A549 (cell line): ENCODE results near the gene SKOR1. TPM values are rescaled to one million over a fixed set of nuclear protein-coding genes. Genes with fewer than 3 reads are reported as not detected.

ENCODE experiments used
- ATAC-seq, 2 experiments: fragments of 200-7000 bp in 1 of 2; fragments of >200 bp in 1 of 2; cut with Nextera tagmentation in 1 of 2; cut with Tn5 transposase in 1 of 2; 3 replicates each; pipeline versions ENCODE4 v1.8.0 to v1.9.1; 2018 to 2020; ENCODE audit warnings: mild to moderate bottlenecking in 1 of 2, moderate library complexity in 1 of 2
- CTCF ChIA-PET: fragments of 300-600 bp; sonication (Branson Sonifier 250); formaldehyde crosslinking; extraction: SDS; loops from one replicate; lab custom pipeline; 2021; ENCODE audit warnings: antibody characterized with exemption, inconsistent platforms; lab: Yijun Ruan, JAX
- POLR2A ChIA-PET: fragments of 350-600 bp; formaldehyde crosslinking; extraction: SDS; loops from one replicate; lab custom pipeline; 2021; ENCODE audit warnings: antibody characterized with exemption, inconsistent platforms; lab: Yijun Ruan, JAX
- DNase-seq, 2 experiments: peaks; one replicate each; pipeline versions ENCODE4 v3.0.0 to v3.0.0-alpha.2; 2011 to 2016; ENCODE audit warnings: low read depth in 1 of 2, low spot score in 1 of 2
- FAIRE-seq: peaks from 2 replicates; lab custom pipeline; 2011; peaks lifted over from hg19 to GRCh38; lab: Jason Lieb, UNC
- H3K27ac ChIP-seq, 2 experiments: fragments of >200 bp; sonication (Bioruptor Twin); formaldehyde crosslinking; 3 replicates each; pipeline ENCODE4 v1.5.1; 2016 to 2017
- H3K4me1 ChIP-seq: fragments of >200 bp; sonication (Bioruptor Twin); formaldehyde crosslinking; 3 replicates; pipeline ENCODE4 v1.6.1; 2016
- H3K4me2 ChIP-seq: fragments of >200 bp; sonication (Bioruptor Twin); formaldehyde crosslinking; 3 replicates; pipeline ENCODE4 v1.6.1; 2016
- H3K4me3 ChIP-seq: fragments of >200 bp; sonication (Bioruptor Twin); formaldehyde crosslinking; 3 replicates; pipeline ENCODE4 v1.5.1; 2016
- H3K9me3 ChIP-seq: fragments of >200 bp; sonication (Bioruptor Twin); formaldehyde crosslinking; 3 replicates; pipeline ENCODE4 v1.6.1; 2016
- ATOH8 ChIP-seq: fragments of 250-450 bp; sonication (Bioruptor Pico); IDR thresholded peaks from 2 replicates; pipeline ENCODE4 v1.5.0; 2020; ENCODE audit warnings: low read depth, mild to moderate bottlenecking, moderate library complexity
- CEBPB ChIP-seq, 2 experiments: fragments of >200 bp in 1 of 2; sonication (Bioruptor Twin) in 1 of 2; formaldehyde crosslinking in 1 of 2; IDR thresholded peaks; 2 replicates each; pipeline ENCODE4 v1.6.1; 2012 to 2016
- CHD2 ChIP-seq: fragments of 150-350 bp; IDR thresholded peaks from 2 replicates; pipeline ENCODE4 v1.6.1; 2014; ENCODE audit warnings: low read length; ENCODE audit not compliant: partially characterized antibody
- EHF ChIP-seq: fragments of 250-450 bp; sonication (Bioruptor Pico); IDR thresholded peaks from 2 replicates; pipeline ENCODE4 v1.5.0; 2020; ENCODE audit warnings: mild to moderate bottlenecking
- ELK1 ChIP-seq: fragments of 150-350 bp; IDR thresholded peaks from 2 replicates; pipeline ENCODE4 v1.6.1; 2014; ENCODE audit warnings: low read depth, mild to moderate bottlenecking, low read length
- FOSB ChIP-seq: fragments of 250-450 bp; sonication (Bioruptor Pico); IDR thresholded peaks from 2 replicates; pipeline ENCODE4 v1.5.0; 2020; ENCODE audit warnings: mild to moderate bottlenecking, moderate library complexity
- HES2 ChIP-seq: fragments of >200 bp; sonication (Bioruptor Twin); formaldehyde crosslinking; IDR thresholded peaks from 2 replicates; pipeline ENCODE4 v1.6.1; 2016
- HOXA7 ChIP-seq: fragments of 250-450 bp; sonication (Bioruptor Pico); IDR thresholded peaks from 2 replicates; pipeline ENCODE4 v1.5.0; 2020; ENCODE audit warnings: mild to moderate bottlenecking, moderate library complexity
- HOXB13 ChIP-seq: fragments of 250-450 bp; sonication (Bioruptor Pico); IDR thresholded peaks from 2 replicates; pipeline ENCODE4 v1.5.0; 2020; ENCODE audit warnings: low read depth, mild to moderate bottlenecking, moderate library complexity
- JUNB ChIP-seq: fragments of >200 bp; sonication (Bioruptor Twin); formaldehyde crosslinking; IDR thresholded peaks from 2 replicates; pipeline ENCODE4 v1.6.1; 2016
- KDM1A ChIP-seq: fragments of 200-600 bp; sonication (generic); IDR thresholded peaks from 2 replicates; pipeline ENCODE4 v1.6.1; 2016; ENCODE audit warnings: low read depth, mild to moderate bottlenecking
- MAX ChIP-seq: IDR thresholded peaks from 2 replicates; pipeline ENCODE4 v1.6.1; 2012
- NFE2L2 ChIP-seq: fragments of 150-350 bp; conservative IDR thresholded peaks from 2 replicates; pipeline ENCODE4 v1.6.1; 2014; ENCODE audit warnings: low read length
- PBX3 ChIP-seq: IDR thresholded peaks from 2 replicates; pipeline ENCODE4 v1.6.1; 2012
- PHF8 ChIP-seq: fragments of 200-600 bp; sonication (generic); IDR thresholded peaks from 2 replicates; pipeline ENCODE4 v1.6.1; 2016; ENCODE audit warnings: low read depth, mild to moderate bottlenecking, antibody characterized with exemption, moderate library complexity, borderline replicate concordance
- POLR2A ChIP-seq: IDR thresholded peaks from 2 replicates; pipeline ENCODE4 v1.6.1; 2012; ENCODE audit warnings: mild to moderate bottlenecking, low read length
- SMC3 ChIP-seq: fragments of >200 bp; sonication (Bioruptor Twin); formaldehyde crosslinking; IDR thresholded peaks from 3 replicates; pipeline ENCODE4 v1.6.1; 2018; ENCODE audit warnings: inconsistent platforms
- SREBF2 ChIP-seq: fragments of 450-650 bp; IDR thresholded peaks from 2 replicates; pipeline ENCODE4 v1.6.1; 2014; ENCODE audit warnings: mild to moderate bottlenecking, moderate library complexity
- TFCP2L1 ChIP-seq: fragments of 250-450 bp; sonication (Bioruptor Pico); IDR thresholded peaks from 2 replicates; pipeline ENCODE4 v1.5.0; 2021; ENCODE audit warnings: mild to moderate bottlenecking
- ZFP36 ChIP-seq: fragments of 450-650 bp; IDR thresholded peaks from 2 replicates; pipeline ENCODE4 v1.6.1; 2014; ENCODE audit warnings: borderline replicate concordance; ENCODE audit not compliant: partially characterized antibody
- WGBS: methylation state at CpG from one replicate; pipeline ENCODE4 v1.1.6; 2017; ENCODE audit errors: missing lambda C conversion rate; 5-methylcytosine and 5-hydroxymethylcytosine counted together
- polyA plus RNA-seq, 4 experiments: library from polyadenylated mRNA; depleted of rRNA in 3 of 4; stranded (reverse); fragments of >200 nt; fragmentation: RNase III in 1 of 4; extraction: RNeasy Plus Mini Kit Qiagen cat#74134 plus additional on column Dnase treatment in 1 of 4; gene quantifications; 2 replicates in 3 of 4; 3 replicates in 1 of 4; pipeline ENCODE4 v1.2.3, GENCODE V29; 2011 to 2017

The SKOR1 gene
- polyA plus RNA-seq, 2 of the 4 experiments (the other 2 are of a cell fraction) = 0.03 to 0.05 TPM

- Histone ChIP-seq H3K9me3 (peaks cover 2% of the 10 kb centered on the region; the same call in 2 of the 3 replicates), H3K4me1 (no peaks in the 10 kb centered on the region), H3K4me2 (no peak overlapping the region), H3K27ac (no peak overlapping the region), H3K4me3 (no peak overlapping the region)
- FAIRE-seq = no peak
- 77% methylated on average over 2 of the region's 2 CpGs for WGBS
- TF ChIP-seq ZFP36 (no peak), TFCP2L1 (CRISPR knock-in tag) (no peak), FOSB (CRISPR knock-in tag) (no peak), MAX (no peak), ATOH8 (CRISPR knock-in tag) (no peak), PHF8 (no peak), KDM1A (no peak), JUNB (no peak)
- POLR2A ChIA-PET = no interaction called here
- no peak for DNase-seq
- ATAC-seq = no peak
- CTCF ChIA-PET = interaction anchor here (0.6 to 1.7 kb wide), 4 partner anchors 35 to 401 kb away, joined by 3 to 6 read pairs (median 3); no protein-coding TSS in a partner anchor
Observed at GRCh38 chr15:67801142-67801541, 24.2 kb upstream of the SKOR1 start.

- no peak for DNase-seq
- no peak for ATAC-seq
- Histone ChIP-seq H3K4me2 (no peak overlapping the region), H3K27ac (no peak overlapping the region), H3K4me1 (no peaks in the 10 kb centered on the region), H3K4me3 (no peak overlapping the region), H3K9me3 (no peaks in the 10 kb centered on the region)
- ChIA-PET CTCF (interaction anchor here (1.2 to 1.7 kb wide), 2 partner anchors 34 to 62 kb away, joined by 3 to 6 read pairs; no protein-coding TSS in a partner anchor), POLR2A (no interaction called here)
- TF ChIP-seq ZFP36 = no peak
- no peak for TF ChIP-seq SREBF2
- no peak for TF ChIP-seq NFE2L2
- no peak for TF ChIP-seq HOXB13 (CRISPR knock-in tag)
- TF ChIP-seq CHD2 = no peak
- TF ChIP-seq HES2 = no peak
- TF ChIP-seq ELK1 = no peak
- TF ChIP-seq CEBPB (IDR thresholded peaks at IDR 0.05) = no peak
- no peak for TF ChIP-seq POLR2A
- no peak for FAIRE-seq
- 77% methylated on average over 19 of the region's 19 CpGs for WGBS
Observed at GRCh38 chr15:67801926-67802914, 23.1 kb upstream of the SKOR1 start.

GRCh38 chr15:67803299-67803698 is 22.0 kb upstream of the SKOR1 start:
- Histone ChIP-seq H3K9me3 (no peaks in the 10 kb centered on the region), H3K4me1 (no peaks in the 10 kb centered on the region), H3K4me3 (no peak overlapping the region), H3K27ac (no peak overlapping the region), H3K4me2 (no peak overlapping the region)
- WGBS = 62% methylated on average over 3 of the region's 3 CpGs
- TF ChIP-seq HOXA7 (CRISPR knock-in tag) (no peak), PBX3 (no peak), FOSB (CRISPR knock-in tag) (no peak), SMC3 (no peak), EHF (CRISPR knock-in tag) (no peak), CEBPB (IDR thresholded peaks at IDR 0.05) (no peak)
- FAIRE-seq (no peak), DNase-seq (no peak), ATAC-seq (no peak)
- ChIA-PET CTCF (interaction anchor here (1.0 to 1.4 kb wide), 3 partner anchors 29 to 346 kb away, joined by 3 to 4 read pairs (median 3); no protein-coding TSS in a partner anchor), POLR2A (no interaction called here)
